Osteoblast (primary cell): Measurements from ENCODE around the gene PDZD11. TPM values are rescaled to one million over a fixed set of nuclear protein-coding genes. Genes with fewer than 3 reads are reported as not detected.

Source experiments
- DNase-seq: peaks from one replicate; pipeline ENCODE4 v3.0.0; 2011; ENCODE audit warnings: low spot score, mixed read lengths; ENCODE audit not compliant: insufficient read length; ENCODE audit errors: missing footprints
- H2AFZ ChIP-seq: 2 replicates; pipeline ENCODE4 v1.6.0; 2011; ENCODE audit warnings: mild to moderate bottlenecking, low read length
- H3K27ac ChIP-seq: 2 replicates; pipeline ENCODE4 v1.5.1; 2011; ENCODE audit warnings: mild to moderate bottlenecking, low read depth, low read length, moderate library complexity
- H3K27me3 ChIP-seq: 2 replicates; pipeline ENCODE4 v1.6.0; 2012; ENCODE audit warnings: mild to moderate bottlenecking, control low read depth, inconsistent platforms, low read length, moderate library complexity; ENCODE audit not compliant: insufficient read depth
- H3K36me3 ChIP-seq: 2 replicates; pipeline ENCODE4 v1.5.1; 2011; ENCODE audit warnings: mild to moderate bottlenecking, low read length, control low read depth, moderate library complexity; ENCODE audit not compliant: insufficient read depth
- H3K4me1 ChIP-seq: 2 replicates; pipeline ENCODE4 v1.5.1; 2011; ENCODE audit warnings: mild to moderate bottlenecking, low read length, control low read depth, moderate library complexity; ENCODE audit not compliant: insufficient read depth
- H3K4me2 ChIP-seq: 2 replicates; pipeline ENCODE4 v1.6.0; 2011; ENCODE audit warnings: mild to moderate bottlenecking, low read length; ENCODE audit not compliant: insufficient read depth
- H3K4me3 ChIP-seq: fragments of 200-600 bp; sonication (generic); 3 replicates; pipeline ENCODE4 v1.5.1; 2012; ENCODE audit warnings: mild to moderate bottlenecking, low read length, inconsistent platforms; ENCODE audit not compliant: insufficient read depth
- H3K79me2 ChIP-seq: 2 replicates; pipeline ENCODE4 v1.6.0; 2012; ENCODE audit warnings: mild to moderate bottlenecking, low read length, control low read depth, inconsistent platforms; ENCODE audit not compliant: insufficient read depth
- H3K9me3 ChIP-seq: 2 replicates; pipeline ENCODE4 v1.5.1; 2011; ENCODE audit warnings: low read depth, low read length, control low read depth
- H4K20me1 ChIP-seq: 2 replicates; pipeline ENCODE4 v1.6.0; 2012; ENCODE audit warnings: mild to moderate bottlenecking, low read length, control low read depth; ENCODE audit not compliant: insufficient read depth
- CTCF ChIP-seq: IDR thresholded peaks from 2 replicates; pipeline ENCODE4 v1.5.1; 2011; ENCODE audit warnings: mild to moderate bottlenecking, low read depth, low read length, moderate library complexity; ENCODE audit errors: extremely low read depth
- total RNA-seq: library from RNA; depleted of rRNA; stranded (reverse); fragments of >200 nt; gene quantifications from 2 replicates; pipeline ENCODE4 v1.2.3, GENCODE V29; 2012

Gene PDZD11
- total RNA-seq, 1 donor = 43.4 TPM

GRCh38 chrX:70313503-70313902 is 23.8 kb upstream of the PDZD11 start:
- no peak for DNase-seq
- Histone ChIP-seq H3K4me3 (no peak overlapping the region), H3K9me3 (no peaks in the 10 kb centered on the region), H3K27ac (no peak overlapping the region), H3K27me3 (no peaks in the 10 kb centered on the region), H3K79me2 (peaks cover 21% of the 10 kb centered on the region), H4K20me1 (no peaks in the 10 kb centered on the region), H3K4me2 (peak overlapping the region; percentile 16), H2AFZ (no peak overlapping the region), H3K36me3 (no peaks in the 10 kb centered on the region), H3K4me1 (peaks cover 10% of the 10 kb centered on the region)
- no peak for TF ChIP-seq CTCF

GRCh38 chrX:70301716-70302115 is 12.0 kb upstream of the PDZD11 start:
- TF ChIP-seq CTCF = no peak
- Histone ChIP-seq H3K79me2 (peaks cover 14% of the 10 kb centered on the region), H4K20me1 (no peaks in the 10 kb centered on the region), H3K4me3 (no peak overlapping the region), H2AFZ (peak overlapping the region; percentile 45), H3K4me2 (peak overlapping the region; percentile 20), H3K36me3 (no peaks in the 10 kb centered on the region), H3K27me3 (peaks cover 4% of the 10 kb centered on the region), H3K4me1 (peaks cover 9% of the 10 kb centered on the region), H3K9me3 (no peaks in the 10 kb centered on the region), H3K27ac (peak overlapping the region; percentile 67)
- DNase-seq = no peak

- TF ChIP-seq CTCF = no peak
- peak overlapping the region; percentile 23 for H3K27ac ChIP-seq
- H3K36me3 ChIP-seq = no peaks in the 10 kb centered on the region
- H3K27me3 ChIP-seq = peaks cover 4% of the 10 kb centered on the region
- no peak overlapping the region for H2AFZ ChIP-seq
- DNase-seq = no peak
- H3K79me2 ChIP-seq = peaks cover 63% of the 10 kb centered on the region
- H3K4me2 ChIP-seq = peak overlapping the region; percentile 50
- no peak overlapping the region for H3K4me3 ChIP-seq
- peaks cover 10% of the 10 kb centered on the region for H3K4me1 ChIP-seq
- H3K9me3 ChIP-seq = no peaks in the 10 kb centered on the region
- H4K20me1 ChIP-seq = no peaks in the 10 kb centered on the region
Measured at GRCh38 chrX:70293621-70294020, 3.9 kb upstream of the PDZD11 start.

GRCh38 chrX:70292788-70293187 is 3.1 kb upstream of the PDZD11 start:
- Histone ChIP-seq H3K4me1 (peaks cover 10% of the 10 kb centered on the region), H3K4me2 (peak overlapping the region; percentile 50), H3K36me3 (peaks cover 6% of the 10 kb centered on the region), H2AFZ (no peak overlapping the region), H3K4me3 (no peak overlapping the region), H4K20me1 (no peaks in the 10 kb centered on the region), H3K27me3 (peaks cover 2% of the 10 kb centered on the region), H3K79me2 (peaks cover 62% of the 10 kb centered on the region), H3K9me3 (no peaks in the 10 kb centered on the region), H3K27ac (no peak overlapping the region)
- no peak for DNase-seq
- TF ChIP-seq CTCF = no peak
